HG02884 (cell line): ENCODE measurements around the gene HAGHL.
"Not testable (repeated sequence)": the region's sequence is repeated elsewhere in the genome, so short reads cannot be mapped to it uniquely, and the experiment has no call there.

ENCODE experiments used
- ATAC-seq: cut with Tn5 transposase; IDR thresholded peaks from one replicate; pipeline ENCODE4 v1.9.1; 2021; ENCODE audit warnings: mild to moderate bottlenecking, moderate library complexity; ENCODE audit not compliant: unreplicated experiment

HAGHL gene

GRCh38 chr16:687499-687898 lies 39.4 kb upstream of the HAGHL start:
- ATAC-seq, result no peak

GRCh38 chr16:689175-689897 lies 37.6 kb upstream of the HAGHL start:
- ATAC-seq, result no peak

GRCh38 chr16:691242-691641 lies 35.7 kb upstream of the HAGHL start:
- ATAC-seq, result not testable (repeated sequence)

GRCh38 chr16:692356-693108 lies 34.4 kb upstream of the HAGHL start:
- ATAC-seq, result no peak

- no peak for ATAC-seq
Observed at GRCh38 chr16:693364-693763, 33.5 kb upstream of the HAGHL start.

- ATAC-seq, result no peak
Observed at GRCh38 chr16:693766-694165, 33.1 kb upstream of the HAGHL start.

GRCh38 chr16:694187-694862 lies 32.6 kb upstream of the HAGHL start:
- no peak for ATAC-seq

- no peak for ATAC-seq
Observed at GRCh38 chr16:694863-695354, 32.0 kb upstream of the HAGHL start.

GRCh38 chr16:695355-696089 lies 31.4 kb upstream of the HAGHL start:
- no peak for ATAC-seq

GRCh38 chr16:698911-699671 lies 27.8 kb upstream of the HAGHL start:
- no peak for ATAC-seq

- ATAC-seq, result no peak
Observed at GRCh38 chr16:700684-701584, 26.0 kb upstream of the HAGHL start.

GRCh38 chr16:702341-702740 lies 24.6 kb upstream of the HAGHL start:
- ATAC-seq, result no peak

- no peak for ATAC-seq
Observed at GRCh38 chr16:703406-703805, 23.5 kb upstream of the HAGHL start.

GRCh38 chr16:704047-704446 lies 22.9 kb upstream of the HAGHL start:
- ATAC-seq, result no peak

- ATAC-seq, result no peak
Observed at GRCh38 chr16:704552-705380, 22.1 kb upstream of the HAGHL start.

- ATAC-seq, result no peak
Observed at GRCh38 chr16:705431-706188, 21.3 kb upstream of the HAGHL start, which contains the start of gene FBXL16. FBXL16 (minus strand) TSS chr16:705801; CDS start chr16:697405, 8,396 bp downstream.

GRCh38 chr16:706189-707061 lies 20.5 kb upstream of the HAGHL start:
- ATAC-seq, result no peak
